IMR-90 (cell line): ENCODE data around the gene USP10.

Experiments
- CEBPB ChIP-seq: IDR thresholded peaks from 2 replicates; pipeline ENCODE4 v1.6.1; 2012; ENCODE audit warnings: low read depth, low read length, improper control_type of control experiment
- TF ChIP-seq, protein P1 (sequence below): conservative IDR thresholded peaks from 2 replicates; pipeline ENCODE4 v1.5.1; 2012; ENCODE audit warnings: mild to moderate bottlenecking, low read depth, low read length, improper control_type of control experiment

GRCh38 chr16:84820305-84820684 is 120.5 kb downstream of the USP10 start:
- TF ChIP-seq, protein P1, sequence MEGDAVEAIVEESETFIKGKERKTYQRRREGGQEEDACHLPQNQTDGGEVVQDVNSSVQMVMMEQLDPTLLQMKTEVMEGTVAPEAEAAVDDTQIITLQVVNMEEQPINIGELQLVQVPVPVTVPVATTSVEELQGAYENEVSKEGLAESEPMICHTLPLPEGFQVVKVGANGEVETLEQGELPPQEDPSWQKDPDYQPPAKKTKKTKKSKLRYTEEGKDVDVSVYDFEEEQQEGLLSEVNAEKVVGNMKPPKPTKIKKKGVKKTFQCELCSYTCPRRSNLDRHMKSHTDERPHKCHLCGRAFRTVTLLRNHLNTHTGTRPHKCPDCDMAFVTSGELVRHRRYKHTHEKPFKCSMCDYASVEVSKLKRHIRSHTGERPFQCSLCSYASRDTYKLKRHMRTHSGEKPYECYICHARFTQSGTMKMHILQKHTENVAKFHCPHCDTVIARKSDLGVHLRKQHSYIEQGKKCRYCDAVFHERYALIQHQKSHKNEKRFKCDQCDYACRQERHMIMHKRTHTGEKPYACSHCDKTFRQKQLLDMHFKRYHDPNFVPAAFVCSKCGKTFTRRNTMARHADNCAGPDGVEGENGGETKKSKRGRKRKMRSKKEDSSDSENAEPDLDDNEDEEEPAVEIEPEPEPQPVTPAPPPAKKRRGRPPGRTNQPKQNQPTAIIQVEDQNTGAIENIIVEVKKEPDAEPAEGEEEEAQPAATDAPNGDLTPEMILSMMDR = no peak
- TF ChIP-seq CEBPB = no peak
